ENCODE measurements around the gene LRBA.

The LRBA gene

GRCh38 chr4:150216726-150217125 lies 798.4 kb downstream of the LRBA start:
- no peaks in the 10 kb centered on the region for H3K4me1 ChIP-seq (ENCODE audit: insufficient read depth, low read length, severe bottlenecking)
- no peaks in the 10 kb centered on the region for H3K27me3 ChIP-seq (ENCODE audit: insufficient read depth, low read length)
- H3K4me3 ChIP-seq (ENCODE audit: low read depth, low read length, poor library complexity, severe bottlenecking): no peak overlapping the region
- H3K9me2 ChIP-seq (ENCODE audit: low read depth, low read length): no peaks in the 10 kb centered on the region
- no peak overlapping the region for H3K27ac ChIP-seq (ENCODE audit: low read depth, low read length, poor library complexity, severe bottlenecking)
- no peaks in the 10 kb centered on the region for H3K36me3 ChIP-seq (ENCODE audit: insufficient read depth, low read length)
- no peaks in the 10 kb centered on the region for H4K20me1 ChIP-seq (ENCODE audit: insufficient read depth, low read length)
- TF ChIP-seq EZH2 (IDR thresholded peaks at IDR 0.05; ENCODE audit: borderline replicate concordance, low read length) (no peak), CTCF (IDR thresholded peaks at IDR 0.05; ENCODE audit: low read length) (no peak)
- no peak overlapping the region for H3K4me2 ChIP-seq (ENCODE audit: low read length)
- no peak overlapping the region for H2AFZ ChIP-seq (ENCODE audit: low read length)
- H3F3A ChIP-seq (ENCODE audit: insufficient read depth, low read length): no peaks in the 10 kb centered on the region
- no peaks in the 10 kb centered on the region for H3K79me2 ChIP-seq (ENCODE audit: insufficient read depth, low read length)
- H3K9me3 ChIP-seq (ENCODE audit: low read length): no peaks in the 10 kb centered on the region
- no peak overlapping the region for H3K9ac ChIP-seq (ENCODE audit: low read length)

- Histone ChIP-seq H4K20me1 (ENCODE audit: insufficient read depth, low read length) (no peaks in the 10 kb centered on the region), H2AFZ (ENCODE audit: low read length) (no peak overlapping the region), H3K9ac (ENCODE audit: low read length) (no peak overlapping the region), H3K9me3 (ENCODE audit: low read length) (no peaks in the 10 kb centered on the region), H3K79me2 (ENCODE audit: insufficient read depth, low read length) (no peaks in the 10 kb centered on the region), H3K27ac (ENCODE audit: low read depth, low read length, poor library complexity, severe bottlenecking) (no peak overlapping the region), H3K4me2 (ENCODE audit: low read length) (no peak overlapping the region), H3K36me3 (ENCODE audit: insufficient read depth, low read length) (no peaks in the 10 kb centered on the region), H3F3A (ENCODE audit: insufficient read depth, low read length) (no peaks in the 10 kb centered on the region), H3K9me2 (ENCODE audit: low read depth, low read length) (no peaks in the 10 kb centered on the region), H3K4me3 (ENCODE audit: low read depth, low read length, poor library complexity, severe bottlenecking) (no peak overlapping the region), H3K27me3 (ENCODE audit: insufficient read depth, low read length) (no peaks in the 10 kb centered on the region), H3K4me1 (ENCODE audit: insufficient read depth, low read length, severe bottlenecking) (no peaks in the 10 kb centered on the region)
- TF ChIP-seq CTCF (IDR thresholded peaks at IDR 0.05; ENCODE audit: low read length): no peak
- no peak for TF ChIP-seq EZH2 (IDR thresholded peaks at IDR 0.05; ENCODE audit: borderline replicate concordance, low read length)
Observed at GRCh38 chr4:150215601-150216000, 799.5 kb downstream of the LRBA start.

All from OCI-LY1 (cell line).